ENCODE measurements around the gene HSPD1. TPM values are rescaled to one million over a fixed set of nuclear protein-coding genes. Genes with fewer than 3 reads are reported as not detected.
A peak's percentile ranks its signal among the peaks of the same experiment; 100 is the strongest.

The HSPD1 gene
- total and polyA plus RNA-seq, 9 of the 15 experiments (the other 6 are each of a cell fraction or from before 2014, with no cell fraction given) = 398 to 1,014 (median 622) TPM

- TF ChIP-seq POU5F1 (IDR thresholded peaks at IDR 0.05; ENCODE audit: borderline replicate concordance, low read depth, low read length, partially characterized antibody) (no peak), CTCFL (IDR thresholded peaks at IDR 0.05; ENCODE audit: borderline replicate concordance, insufficient read depth, low read depth, low read length, poor library complexity, severe bottlenecking) (no peak), CBX2 (IDR thresholded peaks at IDR 0.05; ENCODE audit: insufficient read depth, low read length, poor library complexity, severe bottlenecking) (no peak), ZNF518B (CRISPR knock-in tag; IDR thresholded peaks at IDR 0.05) (no peak), CHAMP1 (IDR thresholded peaks at IDR 0.05) (peak; percentile 42; the same call in 1 of the 2 replicates), ZNF277 (CRISPR knock-in tag; IDR thresholded peaks at IDR 0.05; ENCODE audit: borderline replicate concordance) (no peak), MYBL2 (IDR thresholded peaks at IDR 0.05; ENCODE audit: low read depth) (no peak), MYBL2 (CRISPR knock-in tag; IDR thresholded peaks at IDR 0.05; ENCODE audit: borderline replicate concordance) (no peak), ZNF282 (CRISPR knock-in tag; IDR thresholded peaks at IDR 0.05) (no peak), ZNF274 (IDR thresholded peaks at IDR 0.05; ENCODE audit: borderline replicate concordance, low read depth, low read length) (no peak; the same call in 1 of the 2 replicates)
Measured at GRCh38 chr2:197499594-197500502, at the start of gene HSPD1, which contains the start of gene HSPE1 (continued).

All from K562 (cell line).